Adrenal gland (tissue), 12 donors: ENCODE measurements around the gene CDC42. TPM values are rescaled to one million over a fixed set of nuclear protein-coding genes. Genes with fewer than 3 reads are reported as not detected.

Experiments used
- DNase-seq, 7 donors: peaks; one replicate each; pipeline ENCODE4 v3.0.0-alpha.2; 2019 to 2020
- H3K27ac ChIP-seq, 5 donors: fragments of 200-600 bp; sonication (generic) in 4 of 5; 1 replicate in 3 of 5; 2 replicates in 2 of 5; pipeline versions ENCODE4 v1.5.1 to v1.8.0; 2016 to 2020; ENCODE audit warnings: mild to moderate bottlenecking in 1 of 5
- H3K27me3 ChIP-seq: fragments of 200-600 bp; 2 replicates; pipeline ENCODE4 v1.8.0; 2021
- H3K36me3 ChIP-seq, 2 donors: fragments of 200-600 bp; replicated peaks in 1 of 2; 1 replicate in 1 of 2; 2 replicates in 1 of 2; pipeline versions ENCODE4 v1.5.1 to v1.8.0; 2018 to 2022
- H3K4me1 ChIP-seq, 2 donors: fragments of 200-600 bp; replicated peaks in 1 of 2; 1 replicate in 1 of 2; 2 replicates in 1 of 2; pipeline versions ENCODE4 v1.5.1 to v1.8.0; 2018 to 2021
- H3K4me3 ChIP-seq, 4 donors: fragments of 200-600 bp; sonication (generic) in 3 of 4; one replicate each; pipeline ENCODE4 v1.5.1; 2016 to 2018
- H3K9me3 ChIP-seq, 3 donors: fragments of 200-600 bp; sonication (generic) in 1 of 3; replicated peaks in 1 of 3; 1 replicate in 2 of 3; 2 replicates in 1 of 3; pipeline versions ENCODE4 v1.5.1 to v1.8.0; 2016 to 2021
- POLR2A ChIP-seq, 2 donors: fragments of 450-650 bp; IDR thresholded peaks; one replicate each; pipeline ENCODE4 v1.6.1; 2017; ENCODE audit warnings: antibody characterized with exemption in 2 of 2, mild to moderate bottlenecking in 2 of 2, moderate library complexity in 1 of 2
- WGBS, 4 donors: extraction: QIAGEN DNeasy Blood & Tissue Kit in 2 of 4; methylation state at CpG; one replicate each; pipeline versions ENCODE4 v1.1.5 to v1.1.7; 2013 to 2017; 5-methylcytosine and 5-hydroxymethylcytosine counted together
- intact Hi-C, 2 donors: fragments of 100-400 bp; cut with DNase I; formaldehyde crosslinking; loops; one replicate each; pipeline versions ENCODE4 v1.14.1 to v1.15.0; 2022 to 2023
- polyA plus RNA-seq, 3 donors: library from polyadenylated mRNA; stranded (reverse); fragments of 200-250 nt in 2 of 3; fragments of 350-450 nt in 1 of 3; fragmentation: Illumina TruSeq in 1 of 3; extraction: RNeasy Lipid Tissue Mini Kit (QIAGEN cat#74804) in 1 of 3; gene quantifications; one replicate each; pipeline ENCODE4 v1.2.3, GENCODE V29; 2013 to 2014
- total RNA-seq, 9 donors: library from RNA; depleted of rRNA in 4 of 9; stranded (reverse); fragments of >200 nt in 4 of 9; fragments of 120-200 nt in 1 of 9; fragmentation: NEBNext Ultra II Directional in 1 of 9; extraction: Animal tissue kit (Norgen Biotek cat#: 25700) in 1 of 9; gene quantifications; one replicate each; pipeline versions ENCODE4 v1.1.0 to v1.2.4, GENCODE V29; 2013 to 2023
- TF ChIP-seq, protein P1 (sequence below), 6 experiments: fragments of 450-650 bp in 4 of 6; fragments of 200-600 bp in 2 of 6; sonication (generic) in 1 of 6; IDR thresholded peaks; 1 replicate in 5 of 6; 2 replicates in 1 of 6; pipeline versions ENCODE4 v1.5.1 to v1.8.0; 2016 to 2021; ENCODE audit warnings: antibody characterized with exemption in 6 of 6, mild to moderate bottlenecking in 2 of 6, moderate library complexity in 1 of 6
- donor health status: healthy with polysubstance abuse.
- donor health status: Bipolar disorder and iron deficiency.
- donor health status: DM: yes; HTN: yes; CAD: no.
- donor health status: DM: no; HTN: no; CAD: no.
- donor health status: DM: no; HTN: no; CAD: no.
- donor health status: DM: yes; HTN: yes; CAD: no.

The CDC42 gene
- total and polyA plus RNA-seq, 12 donors, result 69.6 to 351 (median 215) TPM

DNA sequence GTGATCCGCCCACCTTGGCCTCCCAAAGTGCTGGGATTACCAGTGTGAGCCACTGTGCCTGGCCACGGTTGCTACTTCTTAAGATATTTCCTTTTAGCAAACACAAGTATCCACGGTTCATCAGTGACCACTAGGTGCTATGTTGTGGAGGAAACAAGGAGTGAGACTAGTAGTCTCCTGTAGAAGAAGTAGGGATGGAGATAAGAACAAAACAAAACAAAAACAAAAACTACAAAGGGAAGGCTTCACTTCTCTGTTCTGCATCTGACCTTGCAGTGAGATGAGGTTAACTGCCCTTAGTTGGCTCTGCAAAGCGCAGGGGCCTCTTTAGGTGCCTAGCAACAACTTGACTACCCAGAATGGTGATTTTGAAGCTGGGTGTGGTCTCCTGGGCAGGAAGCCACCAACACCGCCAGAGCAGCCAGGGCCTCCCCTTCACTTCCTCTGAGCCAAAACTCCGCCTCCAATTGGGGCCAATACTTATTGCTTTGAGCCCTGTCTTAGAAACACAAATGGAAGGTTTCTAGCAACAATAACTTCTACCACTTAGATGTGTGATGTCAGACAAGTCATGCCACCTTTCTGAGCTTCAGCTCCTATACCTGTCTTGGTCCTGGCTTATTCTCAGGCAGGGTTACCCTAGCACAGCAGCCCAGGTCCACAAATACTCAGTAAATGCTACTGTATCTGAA, 12.8 kb upstream of the CDC42 start:
- Histone ChIP-seq H3K36me3 (no peaks in the 10 kb centered on the region), H3K27ac (peak overlapping the region in 1 of 5 donors; percentile 28), H3K4me3 (no peak overlapping the region), H3K9me3 (no peaks in the 10 kb centered on the region), H3K27me3 (no peaks in the 10 kb centered on the region), H3K4me1 (no peaks in the 10 kb centered on the region)
- intact Hi-C loops, result no loop called here
- TF ChIP-seq POLR2A (IDR thresholded peaks at IDR 0.05), result no peak
- TF ChIP-seq, protein P1, sequence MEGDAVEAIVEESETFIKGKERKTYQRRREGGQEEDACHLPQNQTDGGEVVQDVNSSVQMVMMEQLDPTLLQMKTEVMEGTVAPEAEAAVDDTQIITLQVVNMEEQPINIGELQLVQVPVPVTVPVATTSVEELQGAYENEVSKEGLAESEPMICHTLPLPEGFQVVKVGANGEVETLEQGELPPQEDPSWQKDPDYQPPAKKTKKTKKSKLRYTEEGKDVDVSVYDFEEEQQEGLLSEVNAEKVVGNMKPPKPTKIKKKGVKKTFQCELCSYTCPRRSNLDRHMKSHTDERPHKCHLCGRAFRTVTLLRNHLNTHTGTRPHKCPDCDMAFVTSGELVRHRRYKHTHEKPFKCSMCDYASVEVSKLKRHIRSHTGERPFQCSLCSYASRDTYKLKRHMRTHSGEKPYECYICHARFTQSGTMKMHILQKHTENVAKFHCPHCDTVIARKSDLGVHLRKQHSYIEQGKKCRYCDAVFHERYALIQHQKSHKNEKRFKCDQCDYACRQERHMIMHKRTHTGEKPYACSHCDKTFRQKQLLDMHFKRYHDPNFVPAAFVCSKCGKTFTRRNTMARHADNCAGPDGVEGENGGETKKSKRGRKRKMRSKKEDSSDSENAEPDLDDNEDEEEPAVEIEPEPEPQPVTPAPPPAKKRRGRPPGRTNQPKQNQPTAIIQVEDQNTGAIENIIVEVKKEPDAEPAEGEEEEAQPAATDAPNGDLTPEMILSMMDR (IDR thresholded peaks at IDR 0.05), result no peak
- DNase-seq, result peak in 6 of 7 donors; percentile 26 to 66 (median 52)
- 50 to 61% (median 54%) methylated on average over 6 of the region's 6 CpGs for WGBS, 4 donors

DNA sequence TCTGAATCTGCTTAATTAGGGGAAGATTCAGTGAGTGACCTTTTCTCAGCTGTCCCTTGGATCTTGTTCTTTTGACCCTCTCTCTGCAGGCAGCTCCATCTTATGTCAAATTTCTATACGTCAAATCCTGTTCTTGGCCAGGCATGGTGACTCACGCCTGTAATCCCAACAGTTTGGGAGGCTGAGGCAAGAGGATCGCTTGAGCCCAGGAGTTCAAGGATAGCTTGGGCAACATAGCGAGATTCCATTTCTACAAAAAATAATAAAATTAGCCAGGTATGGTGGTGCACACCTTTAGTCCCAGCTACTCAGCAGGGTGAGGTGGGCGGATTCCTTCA, 12.3 kb upstream of the CDC42 start:
- no peaks in the 10 kb centered on the region for H3K4me1 ChIP-seq
- H3K9me3 ChIP-seq, result no peaks in the 10 kb centered on the region
- TF ChIP-seq, protein P1 (IDR thresholded peaks at IDR 0.05), result no peak
- TF ChIP-seq POLR2A (IDR thresholded peaks at IDR 0.05), result no peak
- 83 to 89% (median 85%) methylated on average over 5 of the region's 5 CpGs for WGBS, 4 donors
- H3K4me3 ChIP-seq, result no peak overlapping the region
- H3K36me3 ChIP-seq, result no peaks in the 10 kb centered on the region
- DNase-seq, result no peak
- peak overlapping the region in 1 of 5 donors; percentile 28 for H3K27ac ChIP-seq
- no peaks in the 10 kb centered on the region for H3K27me3 ChIP-seq
- intact Hi-C loops, result no loop called here

DNA sequence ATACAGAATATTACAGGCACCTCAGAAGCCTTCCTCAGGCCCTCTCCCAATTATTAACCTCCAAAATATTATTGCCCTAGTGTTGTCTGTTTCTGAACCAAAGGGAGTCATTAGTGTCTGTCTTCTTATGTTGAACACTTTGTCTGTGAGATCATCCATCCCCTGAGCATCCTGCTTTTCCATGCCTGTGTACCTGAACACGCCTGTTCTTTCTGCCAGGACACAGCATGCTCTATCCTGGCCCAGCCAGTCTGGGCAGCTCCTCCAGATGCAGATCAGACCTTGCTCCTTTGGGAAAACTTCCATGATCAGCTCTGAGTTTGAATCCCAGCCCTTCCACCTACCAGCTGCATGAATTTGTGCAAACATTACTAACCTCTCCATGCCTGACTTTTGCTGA, 11.0 kb upstream of the CDC42 start:
- Histone ChIP-seq H3K27ac (no peak overlapping the region), H3K27me3 (no peaks in the 10 kb centered on the region), H3K9me3 (no peaks in the 10 kb centered on the region), H3K4me1 (no peaks in the 10 kb centered on the region), H3K4me3 (no peak overlapping the region), H3K36me3 (no peaks in the 10 kb centered on the region)
- no peak for DNase-seq
- TF ChIP-seq, protein P1 (IDR thresholded peaks at IDR 0.05), result no peak
- no peak for TF ChIP-seq POLR2A (IDR thresholded peaks at IDR 0.05)
- intact Hi-C loops, result no loop called here
- 82 to 100% (median 90%) methylated on average over 1 of the region's 1 CpG for WGBS, 4 donors

DNA sequence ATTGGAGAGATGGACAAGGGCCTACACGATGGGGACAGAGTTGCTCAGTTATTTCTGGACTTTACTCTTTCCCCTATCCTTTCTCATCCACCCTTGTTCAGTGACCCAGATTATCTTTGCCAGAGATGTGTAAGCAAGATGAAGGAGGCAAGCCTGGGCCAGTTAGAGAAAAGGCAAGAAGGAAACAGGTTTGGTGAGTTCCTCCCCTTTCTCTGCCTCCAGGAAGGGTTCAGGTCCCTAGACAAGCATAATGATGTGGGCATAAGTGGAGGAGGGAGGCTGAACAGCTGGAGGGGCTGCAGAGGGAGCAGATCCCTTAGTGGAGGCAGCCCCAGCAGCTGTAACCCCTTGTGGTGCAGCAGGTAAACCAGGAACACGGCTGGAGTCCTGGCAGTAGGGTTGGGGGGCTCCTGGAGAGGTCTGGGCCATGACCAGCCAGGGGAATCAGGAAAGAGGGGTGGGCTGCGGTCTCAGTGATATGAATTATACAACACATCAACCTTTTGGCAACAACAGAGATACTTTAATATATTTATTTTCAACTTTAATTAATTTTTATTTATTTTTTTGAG, 9.2 kb upstream of the CDC42 start:
- no peak for DNase-seq
- intact Hi-C loops, result no loop called here
- WGBS, 4 donors, result 52 to 86% (median 82%) methylated on average over 3 of the region's 3 CpGs

More for the DNA sequence above, 9.2 kb upstream of the CDC42 start:
- Histone ChIP-seq H3K4me1 (no peaks in the 10 kb centered on the region), H3K36me3 (no peaks in the 10 kb centered on the region), H3K9me3 (no peaks in the 10 kb centered on the region), H3K4me3 (no peak overlapping the region), H3K27ac (no peak overlapping the region), H3K27me3 (no peaks in the 10 kb centered on the region)
- TF ChIP-seq, protein P1 (IDR thresholded peaks at IDR 0.05), result no peak
- TF ChIP-seq POLR2A (IDR thresholded peaks at IDR 0.05), result no peak
